Erythroblast (primary cell): Measurements from ENCODE around the gene TBKBP1.

Source experiments
- GATA1 ChIP-seq: IDR thresholded peaks from 2 replicates; pipeline ENCODE4 v1.6.1; 2011; ENCODE audit warnings: low read depth, mild to moderate bottlenecking, control low read depth, low read length, moderate library complexity
- POLR2A ChIP-seq: IDR thresholded peaks from 2 replicates; pipeline ENCODE4 v1.6.1; 2011; ENCODE audit warnings: mild to moderate bottlenecking, low read length

DNA sequence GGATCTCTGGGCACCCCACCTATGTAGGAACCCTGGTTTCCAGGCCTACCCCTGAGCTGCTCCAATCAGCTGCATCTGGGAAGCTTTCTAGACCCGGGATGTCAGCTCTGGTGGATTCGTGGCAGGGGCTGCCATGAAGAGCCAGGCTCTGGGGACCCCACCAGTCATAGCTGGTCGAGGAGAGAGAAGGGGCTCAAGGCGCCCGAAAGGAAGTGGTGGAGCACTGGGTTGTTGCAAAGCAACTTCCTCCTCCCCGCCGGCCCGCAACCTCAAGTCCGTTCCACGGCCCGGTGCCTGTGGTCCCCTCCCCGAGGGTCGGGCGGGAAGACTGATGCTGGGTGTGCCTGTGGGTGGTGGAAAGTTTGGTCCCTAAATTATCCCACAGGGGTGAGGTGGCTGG, 10.2 kb downstream of the TBKBP1 start:
- no peak for TF ChIP-seq GATA1
- TF ChIP-seq POLR2A: no peak
